ENCODE results near the gene RBM7.
A peak's percentile ranks its signal among the peaks of the same experiment; 100 is the strongest.

RBM7 gene, protein sequence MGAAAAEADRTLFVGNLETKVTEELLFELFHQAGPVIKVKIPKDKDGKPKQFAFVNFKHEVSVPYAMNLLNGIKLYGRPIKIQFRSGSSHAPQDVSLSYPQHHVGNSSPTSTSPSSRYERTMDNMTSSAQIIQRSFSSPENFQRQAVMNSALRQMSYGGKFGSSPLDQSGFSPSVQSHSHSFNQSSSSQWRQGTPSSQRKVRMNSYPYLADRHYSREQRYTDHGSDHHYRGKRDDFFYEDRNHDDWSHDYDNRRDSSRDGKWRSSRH

DNA sequence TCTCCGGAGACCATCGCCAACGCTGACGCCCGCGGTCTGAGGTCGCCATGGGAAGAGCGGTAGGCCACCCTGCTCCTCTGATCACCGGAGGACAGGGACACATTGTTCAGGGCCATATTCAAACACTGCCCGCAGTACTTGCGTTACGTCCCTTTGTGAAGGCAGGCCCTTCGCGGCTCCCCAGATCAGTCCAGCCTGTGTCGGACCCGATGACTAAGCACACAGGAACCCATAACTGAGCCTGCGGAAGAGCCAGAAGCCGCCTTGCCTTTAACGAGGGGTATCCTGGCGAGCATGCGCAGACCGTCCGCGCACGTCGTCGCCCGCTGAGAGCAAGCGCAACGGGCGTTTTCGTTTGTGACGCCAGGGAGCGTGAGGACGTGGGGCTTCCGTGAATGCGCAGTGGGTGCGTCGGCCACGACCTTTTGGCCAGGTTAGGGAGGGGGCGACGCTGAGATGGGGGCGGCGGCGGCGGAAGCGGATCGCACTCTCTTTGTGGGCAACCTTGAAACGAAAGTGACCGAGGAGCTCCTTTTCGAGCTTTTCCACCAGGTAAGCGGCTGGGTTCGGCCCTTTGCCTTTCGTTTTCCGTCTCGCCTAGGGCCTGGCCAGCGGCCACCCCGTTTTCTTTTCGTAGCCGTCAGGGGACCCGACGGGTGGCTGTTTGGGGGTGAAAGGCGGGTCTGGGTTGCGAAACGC, at the start of gene RBM7, which contains the start of gene C11orf71:
Gene RBM7 (plus strand): TSS at position 451 of the 699 bp plus-strand sequence. CDS start 6 bp downstream, at position 457.
Gene C11orf71 (minus strand): TSS at position 296 of the 699 bp plus-strand sequence. CDS start 180 bp downstream, at position 116.
- peak; percentile 98 for DNase-seq

- no peak for DNase-seq
Observed at GRCh38 chr11:114353443-114353842, 47.0 kb upstream of the RBM7 start.

DNA sequence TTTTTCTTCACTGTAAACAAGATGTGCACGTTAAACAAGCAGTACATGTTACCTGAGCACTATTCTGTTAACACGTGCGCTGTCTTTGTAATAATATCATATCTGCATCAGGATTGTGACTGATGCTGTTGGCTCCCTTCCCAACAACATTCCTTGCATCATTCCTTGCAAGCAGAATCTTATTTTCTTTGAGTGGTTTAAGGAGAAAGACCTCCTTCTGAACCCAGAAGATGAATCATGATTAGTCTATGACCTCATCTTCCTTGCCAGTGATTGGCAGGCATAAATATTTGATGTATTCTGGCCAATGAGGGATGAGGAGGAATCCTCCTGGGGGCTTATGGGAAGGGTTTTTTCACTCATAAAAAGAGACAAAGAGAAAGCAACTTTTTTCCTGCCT, 46.4 kb upstream of the RBM7 start:
- DNase-seq = no peak

DNA sequence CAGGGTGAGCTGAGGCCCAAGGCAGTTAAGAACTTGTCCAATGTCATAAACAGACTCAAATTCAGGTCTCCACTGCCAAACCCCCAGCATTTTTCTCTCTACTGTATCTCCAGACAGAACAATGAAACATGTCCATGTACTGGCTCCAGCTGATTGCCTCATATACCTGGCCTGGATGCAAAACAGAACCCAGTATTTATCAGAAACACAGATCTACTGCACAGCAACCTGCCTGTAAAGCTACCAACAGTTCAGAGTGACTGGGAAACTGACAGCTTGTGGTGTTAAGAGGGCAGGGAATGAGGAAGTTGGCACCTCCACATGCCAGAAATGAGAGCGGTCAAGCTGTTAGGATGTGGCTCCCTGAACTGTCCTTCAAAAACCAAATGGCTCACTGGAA, 41.8 kb upstream of the RBM7 start:
- DNase-seq = no peak

DNA sequence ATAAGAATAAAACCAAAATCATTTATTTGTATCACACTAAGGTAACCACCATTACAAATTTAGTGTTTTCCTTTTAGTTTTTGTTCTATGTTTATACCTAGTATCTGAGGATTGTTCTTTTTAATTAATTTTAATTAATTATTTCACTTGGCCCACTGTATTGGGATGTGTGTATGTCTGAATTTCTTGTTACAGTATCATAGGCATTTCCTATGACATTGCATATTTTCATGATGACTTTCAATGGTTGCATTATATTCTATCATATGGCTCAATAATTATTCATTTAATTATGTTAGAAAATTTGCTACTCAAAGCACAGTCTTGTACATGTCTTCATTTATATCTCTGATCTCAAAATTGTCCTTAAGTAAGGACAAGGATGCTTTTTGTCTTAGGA, 41.1 kb upstream of the RBM7 start:
- DNase-seq = no peak

DNA sequence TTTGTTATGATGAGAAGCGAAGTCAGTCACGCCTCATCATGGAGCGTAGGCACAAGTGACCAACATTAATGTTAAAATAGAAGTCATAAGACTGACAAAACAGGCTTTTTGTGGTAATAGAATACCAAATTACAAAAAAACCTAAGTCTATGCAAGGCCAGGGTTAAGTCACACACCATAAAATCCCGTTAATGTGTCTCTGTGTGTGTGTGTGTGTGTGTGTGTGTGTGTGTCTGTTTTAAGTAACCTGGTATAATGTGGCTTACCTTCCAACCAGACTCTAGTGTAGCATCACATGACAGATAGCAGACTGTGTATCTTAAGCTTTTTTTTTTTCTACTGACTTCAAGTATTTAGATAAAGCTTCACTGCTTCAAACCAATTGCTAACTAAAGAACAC, 38.1 kb upstream of the RBM7 start:
- DNase-seq = no peak

DNA sequence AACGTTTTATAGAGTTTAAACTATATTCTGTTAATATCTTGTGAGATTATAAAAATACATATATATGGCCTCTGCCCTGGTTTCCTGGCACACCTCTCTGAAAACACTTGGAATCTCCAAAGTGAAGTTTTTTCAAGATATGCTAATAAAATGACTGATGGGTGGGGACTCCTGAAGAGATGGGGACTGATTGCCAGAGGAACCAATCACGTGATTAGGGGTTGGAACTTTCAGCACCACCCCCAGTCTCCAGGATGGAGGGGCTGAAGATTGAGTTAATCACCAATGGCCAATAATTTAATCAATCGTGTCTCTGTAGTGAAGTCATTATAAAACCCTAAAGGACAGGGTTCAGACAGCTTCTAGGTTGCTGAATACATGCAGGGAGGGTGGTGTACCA, 37.5 kb upstream of the RBM7 start:
- DNase-seq = no peak

- no peak for DNase-seq
Observed at GRCh38 chr11:114366331-114367243, 33.9 kb upstream of the RBM7 start.

DNA sequence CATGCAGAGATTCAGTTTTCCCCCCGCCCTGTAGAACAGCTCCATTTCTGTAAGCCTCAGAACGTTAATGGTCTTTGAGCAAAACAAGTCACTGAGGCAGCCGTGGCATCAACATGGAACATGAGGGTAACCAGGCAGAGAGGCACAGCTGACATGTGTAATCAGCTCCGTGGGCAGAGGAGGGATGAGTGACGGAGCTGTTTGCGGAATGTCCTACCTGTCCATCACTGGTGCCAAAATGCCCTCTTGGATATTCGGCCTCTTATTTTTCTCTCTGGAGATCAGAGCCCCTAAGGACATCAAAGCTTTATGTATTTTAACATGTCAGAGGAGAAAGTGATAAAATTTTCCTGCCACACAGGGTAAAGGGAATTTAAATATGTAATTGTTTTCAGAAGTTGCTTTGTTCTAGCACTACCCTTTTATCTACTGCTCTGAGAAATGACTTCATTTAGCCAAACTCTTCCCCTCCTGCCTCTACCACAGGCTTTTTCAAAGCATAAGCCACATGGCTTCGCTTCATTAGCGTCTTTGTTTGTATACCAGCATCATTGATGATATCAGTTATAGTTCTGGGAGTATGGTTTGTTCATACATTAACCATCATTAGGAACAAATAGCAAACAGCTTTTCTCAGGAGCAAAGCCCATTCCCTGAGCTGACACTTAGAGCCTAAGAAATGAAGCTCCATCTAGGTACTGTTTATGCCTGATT, 33.1 kb upstream of the RBM7 start:
- DNase-seq = no peak

DNA sequence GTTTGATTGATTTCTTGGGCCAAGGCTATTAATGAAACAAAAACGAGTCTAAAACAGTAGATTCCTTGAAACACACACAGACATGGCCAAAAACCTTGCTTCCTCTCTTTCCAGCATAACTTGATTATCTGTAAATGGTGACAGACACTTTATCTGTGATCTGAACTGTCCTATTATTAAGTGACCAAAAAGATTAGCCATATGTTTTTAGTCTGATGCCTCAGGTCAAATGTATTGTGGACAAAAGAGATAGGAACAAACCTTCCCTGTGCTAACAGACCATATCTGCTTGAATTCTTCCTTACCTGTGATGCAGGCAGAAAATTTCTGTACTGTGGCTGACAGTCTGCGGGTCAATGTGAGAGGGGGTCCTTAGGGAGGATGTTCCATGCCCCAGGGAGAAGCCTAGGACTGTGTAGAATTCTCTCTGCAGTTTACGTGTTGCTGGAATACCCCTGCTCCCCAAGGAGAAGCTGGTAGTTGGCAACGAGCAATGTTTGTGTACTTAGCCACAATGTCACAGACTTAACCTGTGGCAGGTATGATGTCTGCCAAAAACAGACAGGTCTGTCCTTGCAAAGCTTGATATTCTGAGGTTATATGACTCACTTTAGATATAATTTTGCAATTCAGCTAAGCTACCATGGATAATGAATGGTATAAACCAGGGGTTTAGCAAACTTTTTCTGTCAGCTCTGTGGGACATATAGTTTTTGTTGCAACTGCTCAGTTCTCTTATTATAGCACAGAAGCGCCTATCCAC, 31.4 kb upstream of the RBM7 start:
- no peak for DNase-seq

DNA sequence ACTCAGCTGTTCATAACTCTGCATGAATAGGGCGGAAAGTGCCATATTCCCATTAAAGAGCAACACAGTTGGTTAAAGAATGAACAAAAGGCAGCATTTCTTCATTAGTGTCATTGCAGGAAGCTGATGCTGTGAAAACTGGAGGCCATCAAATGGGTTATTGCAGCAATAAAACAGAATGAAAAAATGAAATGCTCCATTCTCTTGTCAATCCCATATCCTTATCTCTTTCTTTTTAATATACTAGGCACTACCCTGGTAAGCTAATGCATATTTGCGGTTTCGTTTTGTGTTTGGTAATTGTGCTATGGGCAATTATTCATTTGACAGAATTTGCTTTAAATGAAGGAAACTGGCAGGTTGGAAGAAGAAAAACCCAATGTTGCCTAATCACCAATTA, 25.4 kb upstream of the RBM7 start:
- no peak for DNase-seq

DNA sequence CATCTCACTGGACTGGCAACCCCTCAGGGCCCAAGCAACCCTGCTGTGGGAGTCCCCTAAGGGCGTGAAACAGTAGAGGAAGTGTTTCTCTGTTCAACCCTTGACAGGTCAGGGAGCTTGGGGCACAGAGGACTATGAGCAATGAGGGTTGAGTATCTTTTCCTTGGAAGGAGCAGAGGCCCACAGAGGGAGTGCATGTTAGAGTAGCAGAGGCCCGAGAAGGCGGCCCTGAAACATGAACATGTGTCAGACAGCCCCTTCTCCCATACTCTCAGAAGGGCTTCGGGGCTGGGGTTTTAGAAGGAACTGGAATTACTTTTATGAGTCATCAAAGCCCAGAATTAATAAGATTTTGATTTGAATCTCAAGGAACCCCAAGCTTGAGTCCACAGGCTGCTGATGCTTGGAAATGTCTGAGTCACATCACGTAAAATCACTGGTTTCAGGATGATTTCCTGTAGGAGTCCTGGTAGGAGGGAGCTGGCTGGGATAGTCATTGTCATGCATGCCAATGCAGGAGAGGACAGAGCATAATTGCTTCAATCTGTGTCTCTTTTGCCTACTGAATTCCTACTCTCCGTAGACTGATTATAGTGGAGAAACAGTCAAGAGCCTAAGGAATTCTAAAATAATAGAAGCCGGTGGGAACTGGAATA, 22.7 kb upstream of the RBM7 start:
- DNase-seq = no peak

- DNase-seq = no peak
Observed at GRCh38 chr11:114379394-114380069, 20.9 kb upstream of the RBM7 start.

GRCh38 chr11:114382509-114382908, 18.0 kb upstream of the RBM7 start:
- no peak for DNase-seq

DNA sequence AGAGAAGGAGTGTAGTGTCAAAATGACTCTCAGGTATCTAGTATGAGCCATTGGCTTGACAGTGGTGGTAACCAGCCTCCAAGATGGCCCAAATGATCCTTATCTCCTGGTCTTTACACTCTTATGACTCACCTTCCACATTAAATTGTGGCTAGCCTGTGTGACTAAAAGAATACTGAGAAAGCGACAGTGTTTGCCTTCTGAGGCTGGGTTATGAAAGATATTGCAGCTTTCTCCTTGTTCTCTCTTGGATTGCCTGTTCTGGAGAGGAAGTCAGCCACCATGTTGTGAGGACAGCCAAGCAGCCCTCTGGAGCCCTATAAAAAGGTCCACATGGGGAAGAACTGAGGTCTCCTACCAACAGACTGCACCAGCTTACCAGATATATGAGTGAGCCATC, 16.0 kb upstream of the RBM7 start:
- peak; percentile 8 for DNase-seq

DNA sequence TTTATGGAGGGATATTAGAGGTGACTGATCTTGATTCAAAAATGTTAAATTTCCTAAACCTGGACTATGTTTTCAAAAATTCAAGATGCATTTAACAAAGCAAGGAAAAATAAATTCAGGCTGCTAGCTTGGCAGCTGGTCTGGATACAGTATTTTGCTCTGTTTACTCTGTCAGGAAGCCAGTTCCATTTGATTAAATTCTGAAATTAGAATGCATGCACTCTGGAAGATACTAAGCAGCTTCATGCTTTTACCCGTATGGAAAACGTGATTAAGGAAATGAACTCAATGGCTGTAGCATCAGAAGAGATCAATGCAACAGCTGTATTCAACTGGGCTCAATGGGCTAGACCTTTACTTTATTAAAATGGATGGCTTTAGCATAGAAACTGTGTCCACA, 14.3 kb upstream of the RBM7 start:
- no peak for DNase-seq

- no peak for DNase-seq
Observed at GRCh38 chr11:114386545-114386944, 13.9 kb upstream of the RBM7 start.

DNA sequence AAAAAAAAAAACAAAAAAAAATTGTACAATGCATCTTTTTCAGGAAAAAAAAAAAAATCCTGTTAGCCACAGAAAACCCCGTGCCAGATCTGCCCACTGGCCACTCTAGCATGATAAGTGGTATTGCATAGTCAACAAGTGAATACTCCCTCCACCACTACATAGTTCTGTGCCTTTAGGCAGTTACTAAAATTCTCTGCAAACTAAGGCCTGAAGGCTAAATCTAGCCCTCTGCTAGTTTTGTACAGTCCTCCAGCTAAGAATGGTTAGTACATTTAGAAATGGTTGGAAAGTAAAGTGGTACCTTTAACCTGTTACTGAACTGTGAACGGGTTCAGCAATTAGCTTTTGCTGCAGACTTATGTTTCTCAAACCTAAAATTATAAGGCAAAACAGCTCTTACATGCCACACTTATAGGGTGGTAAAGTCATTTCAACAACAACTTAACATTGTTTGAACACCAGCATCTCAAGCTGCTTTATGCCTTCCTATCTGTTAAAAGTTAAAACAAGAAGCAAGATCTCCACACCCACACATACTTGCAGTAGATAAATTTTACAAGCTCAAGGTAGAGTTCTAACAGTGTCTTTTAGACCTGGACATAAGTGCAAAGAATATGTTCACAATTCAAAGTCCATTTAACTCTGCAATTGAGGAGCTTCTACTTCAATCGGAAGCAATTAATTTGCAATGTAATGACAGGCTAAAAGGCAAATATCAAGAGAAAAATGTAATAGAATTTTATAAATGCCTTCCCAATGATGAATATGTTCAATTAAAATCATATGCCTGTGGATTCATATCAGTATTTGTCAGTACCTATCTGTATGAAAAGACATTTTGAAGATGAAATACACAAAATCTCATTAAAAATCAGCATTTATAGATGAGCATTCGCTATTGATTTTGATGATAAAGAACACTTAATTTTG, 7.5 kb upstream of the RBM7 start:
- no peak for DNase-seq

DNA sequence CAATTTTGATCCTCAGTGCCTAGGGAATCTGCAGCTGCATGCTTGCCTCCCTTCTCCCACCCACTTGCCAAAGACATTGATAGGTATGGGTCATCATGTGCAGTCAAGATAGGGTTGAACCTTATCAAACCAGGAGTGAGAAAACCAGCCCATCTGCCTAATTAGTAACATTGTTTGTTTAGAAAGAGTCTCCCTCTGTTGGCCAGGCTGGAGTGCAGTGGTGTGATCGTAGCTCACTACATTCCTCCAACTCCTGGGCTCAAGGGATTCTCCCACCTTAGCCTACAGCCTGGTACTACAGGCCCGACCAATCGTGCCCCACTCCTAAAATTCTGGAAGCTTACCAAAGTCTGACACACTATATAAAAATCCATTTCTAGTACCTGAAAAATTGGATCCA, 4.7 kb upstream of the RBM7 start:
- no peak for DNase-seq

GRCh38 chr11:114396916-114397315, 3.5 kb upstream of the RBM7 start:
- no peak for DNase-seq
